NK-92 treated with Interleukin-12 subunit alpha and Interleukin-12 subunit beta, amount 100 ng/mL, for 24 hours (cell line): ENCODE results near the gene DCAKD.

Experiments used
- DNase-seq: peaks from one replicate; lab custom pipeline; 2025; lab: John Stamatoyannopoulos, UW

Gene DCAKD, protein sequence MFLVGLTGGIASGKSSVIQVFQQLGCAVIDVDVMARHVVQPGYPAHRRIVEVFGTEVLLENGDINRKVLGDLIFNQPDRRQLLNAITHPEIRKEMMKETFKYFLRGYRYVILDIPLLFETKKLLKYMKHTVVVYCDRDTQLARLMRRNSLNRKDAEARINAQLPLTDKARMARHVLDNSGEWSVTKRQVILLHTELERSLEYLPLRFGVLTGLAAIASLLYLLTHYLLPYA

DNA sequence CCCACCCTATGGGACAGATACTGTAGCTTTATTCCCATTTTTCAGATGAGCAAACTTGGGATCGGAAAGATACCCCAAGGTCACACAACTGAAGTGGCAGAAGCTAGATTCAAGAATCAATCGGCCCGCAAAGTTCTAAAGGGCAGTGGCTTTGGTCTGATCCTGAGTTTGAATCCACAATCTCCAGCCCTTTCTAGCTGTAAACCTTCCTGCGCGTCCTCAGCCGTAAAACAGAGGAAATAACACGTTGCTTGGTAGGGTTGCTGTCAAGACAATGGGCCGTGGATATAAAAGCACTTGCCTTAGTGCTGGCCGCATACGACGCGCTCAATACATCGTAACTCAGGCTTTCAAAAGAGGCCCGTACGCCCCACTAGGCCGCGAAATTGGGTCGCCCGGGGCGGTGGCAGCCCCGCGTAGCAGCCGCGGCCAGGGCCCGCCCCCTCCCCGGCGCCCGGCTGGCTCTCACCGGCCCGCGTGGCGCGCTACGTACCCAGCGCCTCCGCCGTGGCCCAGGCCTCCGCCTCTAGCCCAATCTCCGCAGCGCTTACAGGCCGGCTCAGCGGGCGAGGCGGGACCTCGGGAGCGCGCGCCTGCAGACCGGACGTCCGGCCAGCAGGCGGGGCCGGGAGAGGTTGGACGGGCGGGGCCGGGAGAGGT lies at the start of gene DCAKD:
Gene DCAKD (minus strand): TSS at position 573 of the 660 bp plus-strand sequence. CDS start 16,747 bp downstream, outside the sequence.
- peak; percentile 89 for DNase-seq

DNA sequence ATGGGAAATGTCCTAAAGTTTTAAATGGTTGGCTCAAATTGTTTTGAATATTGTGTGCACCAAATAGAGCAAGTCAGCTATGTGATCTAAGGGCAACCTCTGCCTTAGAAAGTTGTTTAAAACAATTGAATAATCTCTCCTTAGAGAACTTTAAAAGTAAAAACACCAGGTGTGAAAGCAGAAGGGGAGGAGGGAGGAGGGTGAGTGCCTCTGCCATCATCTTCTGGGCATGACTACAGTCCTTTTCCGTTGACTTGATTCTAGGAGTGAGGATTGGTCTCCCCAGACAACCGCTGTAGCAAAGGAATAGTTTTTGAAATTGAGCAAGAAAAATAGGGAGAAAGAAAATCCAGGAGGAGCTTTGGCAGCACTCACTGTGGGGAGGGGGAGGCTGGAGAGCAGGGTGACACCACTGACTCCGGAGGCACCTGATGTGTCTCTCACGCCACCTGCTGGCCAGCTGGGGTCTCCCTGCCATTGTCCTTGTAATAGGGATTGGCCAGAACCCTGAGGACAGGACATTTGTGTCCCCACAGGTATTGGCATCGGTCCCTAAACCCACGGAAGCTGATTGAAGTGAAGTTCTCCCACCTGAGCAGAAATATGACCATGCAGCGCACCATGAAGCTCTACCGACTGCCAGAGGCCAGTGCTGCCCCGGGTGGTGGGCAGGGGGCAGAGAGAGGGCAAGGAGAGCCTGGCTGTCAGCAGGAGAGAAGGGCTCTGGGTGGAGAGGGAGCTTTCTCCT lies 47.6 kb upstream of the DCAKD start:
- DNase-seq, result peak; percentile 55

- DNase-seq, result no peak
These were observed 46.8 kb upstream of the DCAKD start for GRCh38 chr17:45098081-45098868.

- no peak for DNase-seq
These were observed 45.5 kb upstream of the DCAKD start for GRCh38 chr17:45096926-45097325.

DNA sequence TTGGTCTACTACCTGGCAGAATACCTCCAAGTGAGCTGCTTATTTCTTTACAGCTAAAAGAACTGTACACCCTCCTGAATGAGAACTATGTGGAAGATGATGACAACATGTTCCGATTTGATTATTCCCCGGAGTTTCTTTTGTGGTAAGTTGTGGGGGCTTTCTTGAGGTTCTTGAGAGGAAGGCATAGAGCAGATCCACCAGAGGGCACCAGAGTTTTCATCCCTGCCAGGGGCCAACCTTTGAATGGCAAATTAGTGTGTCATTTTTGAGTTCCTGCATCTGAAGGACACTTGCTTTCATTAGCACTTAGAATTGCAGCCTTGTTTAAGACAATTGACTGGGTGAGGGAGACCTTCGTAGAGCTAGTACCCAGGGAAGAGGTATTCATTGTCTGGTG lies 44.7 kb upstream of the DCAKD start:
- no peak for DNase-seq

DNA sequence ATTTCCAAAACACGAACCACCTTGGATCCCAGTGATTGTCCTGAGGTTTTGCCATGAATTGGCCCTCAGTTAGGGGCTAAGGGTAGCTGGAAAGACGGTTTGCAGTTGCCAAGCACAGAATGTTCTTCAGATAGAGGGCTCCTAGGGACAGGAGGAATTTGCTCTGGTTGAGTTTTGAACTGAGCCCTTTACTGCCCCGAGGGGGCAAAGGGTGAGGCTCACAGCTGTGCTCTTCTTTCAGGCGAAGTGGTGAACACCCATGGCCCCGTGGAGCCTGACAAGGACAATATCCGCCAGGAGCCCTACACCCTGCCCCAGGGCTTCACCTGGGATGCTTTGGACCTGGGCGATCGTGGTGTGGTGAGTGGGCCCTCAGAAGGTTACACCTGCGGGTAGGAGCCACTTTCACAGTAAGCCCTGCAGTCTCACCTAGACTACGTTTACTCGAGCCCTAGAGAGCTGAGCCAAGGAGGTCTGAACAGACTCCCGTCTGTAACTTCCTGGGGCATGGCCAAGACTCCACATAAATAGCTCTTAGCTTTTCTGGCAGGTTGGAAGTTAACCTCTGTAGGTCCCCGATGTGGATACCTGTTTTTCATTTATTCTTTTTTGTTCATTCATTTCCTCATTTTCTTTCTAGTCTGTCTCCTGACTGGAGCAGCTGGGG lies 42.1 kb upstream of the DCAKD start:
- DNase-seq, result no peak

- DNase-seq, result no peak
These were observed 41.5 kb upstream of the DCAKD start for GRCh38 chr17:45092911-45093430.

GRCh38 chr17:45091778-45092425 lies 40.5 kb upstream of the DCAKD start:
- DNase-seq, result no peak

GRCh38 chr17:45090711-45091110 lies 39.3 kb upstream of the DCAKD start:
- DNase-seq, result no peak

DNA sequence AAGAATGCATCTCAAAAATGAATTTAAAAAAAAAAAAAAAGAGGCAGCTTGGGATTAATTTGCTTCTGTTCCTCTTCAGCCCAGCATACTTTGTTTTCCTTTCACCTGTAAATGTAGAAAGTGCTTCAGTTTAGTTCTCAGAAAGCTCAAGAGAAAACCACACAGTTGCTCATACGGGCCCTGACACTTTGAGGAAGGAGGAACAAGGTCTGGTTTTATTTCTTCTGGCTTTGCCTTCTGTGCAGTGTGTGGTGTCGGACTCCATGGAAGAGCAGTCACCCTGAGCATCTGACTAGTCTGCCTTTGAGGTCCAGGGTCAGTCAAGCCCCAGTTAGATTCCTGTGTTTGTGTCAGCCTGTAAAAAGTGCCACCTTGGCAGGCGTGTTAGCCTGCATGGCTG lies 37.3 kb upstream of the DCAKD start:
- no peak for DNase-seq

DNA sequence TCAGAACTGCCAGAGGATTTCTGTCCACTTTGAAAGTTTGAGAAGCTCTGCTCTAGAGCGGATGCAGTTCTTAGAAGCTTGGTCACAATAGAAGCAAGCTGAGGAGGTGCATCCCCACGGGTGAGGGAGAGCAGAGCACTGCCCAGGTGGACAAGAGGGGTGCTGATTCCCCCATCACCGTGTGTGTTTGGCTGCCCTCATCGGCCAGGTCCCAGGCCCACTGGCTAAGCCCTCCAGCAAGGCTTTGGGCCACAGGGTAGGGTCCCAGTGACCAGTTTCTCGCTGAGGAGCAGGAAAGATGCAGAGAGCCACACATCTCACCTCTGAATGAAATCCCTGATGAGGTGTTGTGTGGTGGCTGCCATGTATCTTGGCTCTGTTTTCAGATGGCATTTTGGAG lies 36.5 kb upstream of the DCAKD start:
- no peak for DNase-seq

- no peak for DNase-seq
These were observed 36.1 kb upstream of the DCAKD start for GRCh38 chr17:45087504-45087975.

- no peak for DNase-seq
These were observed 35.6 kb upstream of the DCAKD start for GRCh38 chr17:45086865-45087503.

- DNase-seq, result no peak
These were observed 35.0 kb upstream of the DCAKD start for GRCh38 chr17:45086391-45086790.

DNA sequence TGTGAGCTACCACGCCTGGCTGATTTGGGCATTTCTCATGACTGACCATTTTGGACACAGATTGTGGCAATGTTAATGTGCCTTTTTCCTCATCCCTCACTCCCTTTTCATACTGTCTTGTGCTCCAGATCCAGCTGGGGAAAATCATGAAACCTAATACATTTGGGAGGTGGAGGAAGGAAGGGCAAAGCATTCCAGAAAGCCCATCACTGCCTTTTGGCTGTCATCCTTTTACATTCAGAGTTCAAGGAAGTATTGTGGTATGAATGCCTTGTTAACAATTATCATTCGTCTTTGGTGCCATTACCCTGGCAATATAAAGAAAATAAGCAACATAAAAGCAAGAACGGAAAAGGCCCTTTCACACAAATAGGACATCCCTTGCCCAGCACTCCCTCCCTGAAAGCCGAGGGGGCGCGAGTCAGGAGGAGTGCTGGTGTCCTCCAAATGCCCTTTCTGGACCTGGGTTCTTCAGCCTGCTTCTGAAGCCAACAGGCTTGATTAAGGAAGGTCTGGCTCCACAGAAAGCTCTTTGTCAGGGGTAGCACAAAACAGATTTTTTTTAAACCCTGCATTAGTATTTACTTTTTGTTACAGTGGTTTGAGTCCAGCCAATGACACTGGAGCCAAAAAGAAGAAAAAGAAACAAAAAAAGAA lies 29.7 kb upstream of the DCAKD start:
- no peak for DNase-seq

GRCh38 chr17:45077643-45078042 lies 26.2 kb upstream of the DCAKD start:
- DNase-seq, result no peak

- DNase-seq, result no peak
These were observed 22.1 kb upstream of the DCAKD start for GRCh38 chr17:45073414-45074070.

- no peak for DNase-seq
These were observed 19.4 kb upstream of the DCAKD start for GRCh38 chr17:45070809-45071208.

DNA sequence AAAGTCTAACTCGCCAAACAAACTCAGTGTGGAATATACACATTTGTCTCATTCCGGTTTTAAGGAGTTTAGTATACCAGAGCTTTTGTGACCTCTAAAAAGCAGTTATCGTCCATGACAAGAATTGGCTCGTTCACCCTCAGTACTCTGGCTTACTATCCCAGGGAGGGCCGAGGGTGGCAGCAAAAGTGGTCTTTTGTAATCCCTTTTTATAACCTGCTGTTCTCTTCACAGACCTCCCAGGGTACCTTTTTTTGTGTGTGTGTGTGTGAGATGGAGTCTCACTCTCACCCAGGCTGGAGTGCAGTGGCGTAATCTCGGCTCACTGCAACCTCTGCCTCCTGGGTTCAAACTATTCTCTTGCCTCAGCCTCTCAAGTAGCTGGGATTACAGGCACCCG lies 18.6 kb upstream of the DCAKD start:
- no peak for DNase-seq
